Heart left ventricle (tissue), 16 donors: ENCODE data around the gene GPER1. TPM values are rescaled to one million over a fixed set of nuclear protein-coding genes. Genes with fewer than 3 reads are reported as not detected.

Experiments used
- ATAC-seq, 4 donors: fragments of 200-7000 bp; cut with Tn5 transposase; one replicate each; pipeline ENCODE4 v1.9.1; 2020 to 2022; ENCODE audit warnings: moderate library complexity in 4 of 4, mild to moderate bottlenecking in 3 of 4, moderate number of reproducible peaks in 1 of 4
- DNase-seq, 5 donors: peaks; one replicate each; pipeline ENCODE4 v3.0.0-alpha.2; 2020
- H3K27ac ChIP-seq, 12 donors: fragments of 200-600 bp; sonication (generic) in 4 of 12; one replicate each; pipeline versions ENCODE4 v1.5.0 to v1.8.0; 2016 to 2022; ENCODE audit warnings: mild to moderate bottlenecking in 2 of 12
- H3K27me3 ChIP-seq, 9 donors: fragments of 200-600 bp; sonication (generic) in 2 of 9; one replicate each; pipeline versions ENCODE4 v1.5.1 to v1.8.0; 2016 to 2022; ENCODE audit warnings: mild to moderate bottlenecking in 3 of 9
- H3K36me3 ChIP-seq, 9 donors: fragments of 200-600 bp; sonication (generic) in 2 of 9; one replicate each; pipeline versions ENCODE4 v1.5.0 to v1.8.0; 2018 to 2022; ENCODE audit warnings: mild to moderate bottlenecking in 2 of 9
- H3K4me1 ChIP-seq, 12 donors: fragments of 200-600 bp; sonication (generic) in 4 of 12; one replicate each; pipeline versions ENCODE4 v1.5.0 to v1.8.0; 2016 to 2022; ENCODE audit warnings: mild to moderate bottlenecking in 3 of 12
- H3K4me3 ChIP-seq, 12 donors: fragments of 200-600 bp; sonication (generic) in 4 of 12; one replicate each; pipeline versions ENCODE4 v1.5.0 to v1.8.0; 2017 to 2022; ENCODE audit warnings: mild to moderate bottlenecking in 9 of 12, moderate library complexity in 4 of 12
- H3K9me3 ChIP-seq, 12 donors: fragments of 200-600 bp; sonication (generic) in 4 of 12; one replicate each; pipeline versions ENCODE4 v1.5.0 to v1.8.0; 2016 to 2022; ENCODE audit warnings: mild to moderate bottlenecking in 1 of 12
- POLR2A ChIP-seq, 2 donors: fragments of 450-650 bp; IDR thresholded peaks; one replicate each; pipeline ENCODE4 v1.6.1; 2017; ENCODE audit warnings: antibody characterized with exemption in 2 of 2, mild to moderate bottlenecking in 2 of 2, moderate library complexity in 2 of 2
- WGBS, 4 donors: extraction: QIAGEN DNeasy Blood & Tissue Kit in 2 of 4; methylation state at CpG; one replicate each; pipeline versions ENCODE4 v1.1.5 to v1.1.7; 2013 to 2018; 5-methylcytosine and 5-hydroxymethylcytosine counted together
- intact Hi-C, 10 donors: fragments of 100-400 bp; cut with DNase I; formaldehyde crosslinking; loops; one replicate each; pipeline versions ENCODE4 v1.11.1 to v1.14.2; 2022
- polyA plus RNA-seq, 2 donors: library from polyadenylated mRNA; stranded (reverse); fragments of 200-250 nt; gene quantifications; one replicate each; pipeline ENCODE4 v1.2.3, GENCODE V29; 2013
- total RNA-seq, 9 donors: library from RNA; depleted of rRNA in 2 of 9; stranded (reverse); fragments of >200 nt in 2 of 9; fragmentation: NEBNext Ultra II Directional in 3 of 9; extraction: Animal tissue kit (Norgen Biotek cat#: 25700) in 3 of 9; gene quantifications; one replicate each; pipeline versions ENCODE4 v1.1.0 to v1.2.4, GENCODE V29; 2016 to 2023
- TF ChIP-seq, protein P1 (sequence below), 12 donors: fragments of 200-600 bp; sonication (generic) in 4 of 12; IDR thresholded peaks; one replicate each; pipeline versions ENCODE4 v1.5.0 to v1.8.0; 2018 to 2022; ENCODE audit warnings: antibody characterized with exemption in 12 of 12, mild to moderate bottlenecking in 5 of 12
- donor health status: ischemic (EF 13 %, LVEDD 7.1; RV severe dilation, severe dysfunction).
- donor health status: healthy with polysubstance abuse.
- donor health status: DM: no; HTN: yes; CAD: no.
- donor health status: DM: no; HTN: no; CAD: no.
- donor health status: ischemic (EF 25% LVEDD 6.9; RV normal size, moderate dysfunction).
- donor health status: ischemic (EF 25% LVEDD 5.7; RV mildly dilated, moderate dysfunction).
- donor health status: healthy.
- donor health status: DM: yes; HTN: yes; CAD: no.
- donor health status: ischemic (EF 35%, LVEDD 5.7; RV mildly dilated, moderate dysfunction).
- donor health status: nonischemic (EF 11% LVEDD 7.7; RV severe dilation, severe dysfunction).
- donor health status: DM: yes; HTN: yes; CAD: no.
- donor health status: PGD.
- donor health status: ischemic (EF 29% LVEDD 5.4; RV normal size, mild dysfunction).
- donor health status: nonischemic (EF 23%, LVEDD 6.1; RV moderate dilation, normal function).

GPER1 gene
- total and polyA plus RNA-seq, 11 donors: 1.4 to 8.8 (median 2.8) TPM

- DNase-seq (no peak), ATAC-seq (no peak)
- Histone ChIP-seq H3K4me1 (peaks cover 2 to 29% (median 24%) of the 10 kb centered on the region in 12 donors), H3K27me3 (no peaks in the 10 kb centered on the region), H3K9me3 (no peaks in the 10 kb centered on the region), H3K4me3 (no peak overlapping the region), H3K27ac (no peak overlapping the region), H3K36me3 (peaks cover 0 to 10% (median 0%) of the 10 kb centered on the region in 9 donors)
- TF ChIP-seq, protein P1, sequence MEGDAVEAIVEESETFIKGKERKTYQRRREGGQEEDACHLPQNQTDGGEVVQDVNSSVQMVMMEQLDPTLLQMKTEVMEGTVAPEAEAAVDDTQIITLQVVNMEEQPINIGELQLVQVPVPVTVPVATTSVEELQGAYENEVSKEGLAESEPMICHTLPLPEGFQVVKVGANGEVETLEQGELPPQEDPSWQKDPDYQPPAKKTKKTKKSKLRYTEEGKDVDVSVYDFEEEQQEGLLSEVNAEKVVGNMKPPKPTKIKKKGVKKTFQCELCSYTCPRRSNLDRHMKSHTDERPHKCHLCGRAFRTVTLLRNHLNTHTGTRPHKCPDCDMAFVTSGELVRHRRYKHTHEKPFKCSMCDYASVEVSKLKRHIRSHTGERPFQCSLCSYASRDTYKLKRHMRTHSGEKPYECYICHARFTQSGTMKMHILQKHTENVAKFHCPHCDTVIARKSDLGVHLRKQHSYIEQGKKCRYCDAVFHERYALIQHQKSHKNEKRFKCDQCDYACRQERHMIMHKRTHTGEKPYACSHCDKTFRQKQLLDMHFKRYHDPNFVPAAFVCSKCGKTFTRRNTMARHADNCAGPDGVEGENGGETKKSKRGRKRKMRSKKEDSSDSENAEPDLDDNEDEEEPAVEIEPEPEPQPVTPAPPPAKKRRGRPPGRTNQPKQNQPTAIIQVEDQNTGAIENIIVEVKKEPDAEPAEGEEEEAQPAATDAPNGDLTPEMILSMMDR (IDR thresholded peaks at IDR 0.05): no peak
- no peak for TF ChIP-seq POLR2A (IDR thresholded peaks at IDR 0.05)
- 90 to 93% (median 91%) methylated on average over 33 of the region's 33 CpGs for WGBS, 4 donors
- intact Hi-C loops: loop anchor here in 4 of 10 donors (5.0 to 10.0 kb wide), 3 partner anchors 35 to 158 kb away; no protein-coding TSS in a partner anchor
Measured at GRCh38 chr7:1062296-1063294, 25.3 kb upstream of the GPER1 start.

DNA sequence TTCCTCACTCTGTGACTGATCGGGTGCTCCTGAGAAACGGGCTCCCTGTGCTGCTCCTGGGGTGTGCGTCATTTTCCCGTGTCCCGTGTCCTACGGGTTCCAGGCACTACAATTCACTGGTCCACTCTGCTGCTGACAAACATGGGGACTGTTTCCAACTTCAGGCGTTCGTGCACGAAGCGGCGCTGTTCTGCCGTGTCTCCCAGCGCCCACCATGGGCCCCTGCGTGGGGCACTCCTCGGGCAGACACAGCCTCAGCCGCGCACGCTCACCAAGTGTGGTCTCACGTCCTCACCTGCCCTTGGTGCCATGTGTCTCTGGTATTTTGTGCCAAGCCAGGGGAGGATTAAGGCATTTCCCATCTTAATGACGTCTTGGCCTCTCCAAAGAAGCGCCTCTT lies 24.6 kb upstream of the GPER1 start:
- intact Hi-C loops: loop anchor here in 4 of 10 donors (5.0 to 10.0 kb wide), 3 partner anchors 36 to 159 kb away; no protein-coding TSS in a partner anchor

DNA sequence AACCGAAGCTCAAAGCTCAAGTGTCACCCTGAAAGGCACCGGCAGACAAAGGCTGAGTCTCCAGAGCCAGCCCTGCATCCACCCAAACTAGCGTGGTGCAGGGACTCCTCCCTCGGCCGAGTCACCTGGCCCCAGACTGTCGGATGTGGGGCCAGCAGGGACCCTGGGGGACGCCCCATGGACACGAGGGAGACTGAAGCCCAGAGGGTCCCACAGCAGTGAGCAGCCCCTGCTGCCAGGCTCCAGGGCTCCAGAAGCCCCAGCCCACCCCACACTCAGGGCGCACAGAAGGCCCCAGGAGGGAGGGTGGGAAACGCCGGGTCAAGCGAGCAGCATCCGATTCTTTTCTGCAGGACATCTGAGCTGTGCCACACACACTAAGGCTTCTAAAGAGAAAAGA lies 23.3 kb upstream of the GPER1 start:
- Histone ChIP-seq H3K27ac (no peak overlapping the region), H3K9me3 (no peaks in the 10 kb centered on the region), H3K27me3 (no peaks in the 10 kb centered on the region), H3K36me3 (no peaks in the 10 kb centered on the region), H3K4me3 (no peak overlapping the region), H3K4me1 (peaks cover 2 to 29% (median 24%) of the 10 kb centered on the region in 12 donors)
- 79 to 92% (median 86%) methylated on average over 6 to 13 of the region's 13 CpGs for WGBS, 4 donors
- DNase-seq (no peak), ATAC-seq (no peak)
- TF ChIP-seq, protein P1 (IDR thresholded peaks at IDR 0.05): no peak
- TF ChIP-seq POLR2A (IDR thresholded peaks at IDR 0.05): no peak
- intact Hi-C loops: loop anchor here in 7 of 10 donors (2.0 to 10.0 kb wide), 6 partner anchors 36 to 160 kb away; no protein-coding TSS in a partner anchor

More for the DNA sequence above, 24.6 kb upstream of the GPER1 start:
- WGBS, 4 donors: 94 to 95% (median 95%) methylated on average over 21 of the region's 21 CpGs
- H3K4me1 ChIP-seq: peaks cover 2 to 29% (median 24%) of the 10 kb centered on the region in 12 donors
- no peaks in the 10 kb centered on the region for H3K9me3 ChIP-seq
- ATAC-seq (no peak), DNase-seq (no peak)
- no peak overlapping the region for H3K27ac ChIP-seq
- peaks cover 0 to 6% (median 0%) of the 10 kb centered on the region in 9 donors for H3K36me3 ChIP-seq
- TF ChIP-seq POLR2A (IDR thresholded peaks at IDR 0.05): no peak
- TF ChIP-seq, protein P1 (IDR thresholded peaks at IDR 0.05): no peak
- no peaks in the 10 kb centered on the region for H3K27me3 ChIP-seq
- no peak overlapping the region for H3K4me3 ChIP-seq

DNA sequence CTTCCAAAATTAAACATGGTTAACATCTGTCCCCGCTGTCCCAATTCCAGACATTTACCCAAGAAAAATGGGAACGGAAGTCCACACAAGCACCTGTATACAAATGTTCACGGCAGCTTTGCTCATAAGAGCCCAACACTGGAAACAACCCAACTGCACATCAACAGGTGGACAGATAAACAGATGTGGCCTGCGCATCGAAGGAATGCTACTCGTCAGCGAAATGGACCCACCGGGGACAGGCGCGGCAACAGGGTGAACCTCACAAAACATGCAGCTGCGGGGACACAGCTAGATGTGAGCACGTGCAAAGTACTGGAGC lies 22.7 kb upstream of the GPER1 start:
- DNase-seq: no peak
- Histone ChIP-seq H3K9me3 (no peaks in the 10 kb centered on the region), H3K4me3 (peak overlapping the region in 9 of 12 donors; percentile 14 to 50 (median 26)), H3K4me1 (peaks cover 2 to 26% (median 21%) of the 10 kb centered on the region in 12 donors), H3K27me3 (no peaks in the 10 kb centered on the region), H3K27ac (no peak overlapping the region), H3K36me3 (no peaks in the 10 kb centered on the region)
- 75 to 84% (median 79%) methylated on average over 12 of the region's 12 CpGs for WGBS, 4 donors
- intact Hi-C loops: loop anchor here (1.0 to 10.0 kb wide), 7 partner anchors 36 to 160 kb away; no protein-coding TSS in a partner anchor
- TF ChIP-seq POLR2A (IDR thresholded peaks at IDR 0.05): no peak
- TF ChIP-seq, protein P1 (IDR thresholded peaks at IDR 0.05): no peak
- ATAC-seq: no peak
